Panc1 (cell line): Measurements from ENCODE around the gene TCF25. TPM values are rescaled to one million over a fixed set of nuclear protein-coding genes. Genes with fewer than 3 reads are reported as not detected.

Experiments
- ATAC-seq: fragments of 200-7000 bp; cut with Tn5 transposase; 2 replicates; pipeline ENCODE4 v1.9.1; 2020; ENCODE audit warnings: mild to moderate bottlenecking, moderate library complexity
- BruUV-seq: library from RNA; stranded (reverse); fragments of 400-500 nt; replicated peaks from 2 replicates; lab custom pipeline; 2021; lab: Mats Ljungman, UMichigan
- CTCF ChIA-PET: fragments of 300-600 bp; sonication (Branson Sonifier 250); formaldehyde crosslinking; loops from one replicate; lab custom pipeline; 2022; ENCODE audit warnings: antibody characterized with exemption; lab: Charles Lee
- POLR2A ChIA-PET: fragments of 300-600 bp; sonication (Branson Sonifier 250); formaldehyde crosslinking; loops from one replicate; lab custom pipeline; 2022; ENCODE audit warnings: antibody characterized with exemption; lab: Charles Lee
- DNase-seq: peaks from one replicate; pipeline ENCODE4 v3.0.0-alpha.2; 2010; ENCODE audit warnings: low read depth, low spot score
- H3K27ac ChIP-seq: 2 replicates; pipeline ENCODE4 v1.5.1; 2011; ENCODE audit warnings: mild to moderate bottlenecking, low read length, inconsistent platforms
- H3K27me3 ChIP-seq: fragments of 200-500 bp; sonication (Bioruptor generic); 2 replicates; pipeline ENCODE4 v1.6.0; 2014; ENCODE audit warnings: low read length, inconsistent platforms; ENCODE audit not compliant: control insufficient read depth, insufficient read depth
- H3K36me3 ChIP-seq: fragments of 200-500 bp; sonication (Bioruptor generic); 2 replicates; pipeline ENCODE4 v1.5.1; 2014; ENCODE audit warnings: inconsistent platforms, mild to moderate bottlenecking, low read length, moderate library complexity; ENCODE audit not compliant: control insufficient read depth, insufficient read depth
- H3K4me1 ChIP-seq: 2 replicates; pipeline ENCODE4 v1.5.1; 2011; ENCODE audit warnings: inconsistent platforms, mild to moderate bottlenecking, low read length, moderate library complexity; ENCODE audit not compliant: control insufficient read depth, insufficient read depth
- H3K4me3 ChIP-seq, 2 experiments: 2 replicates each; pipeline ENCODE4 v1.5.1; 2011 to 2012; ENCODE audit warnings: low read depth in 2 of 2, low read length in 2 of 2, mild to moderate bottlenecking in 2 of 2, inconsistent platforms in 1 of 2, moderate library complexity in 1 of 2
- H3K9me3 ChIP-seq: fragments of 200-500 bp; sonication (Bioruptor generic); 2 replicates; pipeline ENCODE4 v1.5.1; 2014; ENCODE audit warnings: low read depth, mild to moderate bottlenecking, inconsistent platforms, low read length, moderate library complexity; ENCODE audit not compliant: control insufficient read depth, insufficient read depth
- POLR2AphosphoS5 ChIP-seq: IDR thresholded peaks from 2 replicates; pipeline ENCODE4 v1.6.1; 2012; ENCODE audit warnings: mild to moderate bottlenecking, low read depth, low read length, moderate library complexity
- SIN3A ChIP-seq: IDR thresholded peaks from 2 replicates; pipeline ENCODE4 v1.6.1; 2012; ENCODE audit warnings: low read depth, mild to moderate bottlenecking, low read length, moderate library complexity, borderline replicate concordance; ENCODE audit not compliant: insufficient read depth
- TCF7L2 ChIP-seq: IDR thresholded peaks from 2 replicates; pipeline ENCODE4 v1.6.1; 2011; ENCODE audit warnings: mild to moderate bottlenecking, low read depth, low read length, inconsistent platforms
- in situ Hi-C: cut with HindIII; loops from 2 replicates; pipeline ENCODE4 v1.10.0; 2016; ENCODE audit warnings: low sequenced_read_pairs, low pct_unique_long_range_greater_than_20kb
- intact Hi-C: fragments of 100-400 bp; cut with micrococcal nuclease; formaldehyde crosslinking; loops from one replicate; pipeline ENCODE4 v1.10.0; 2022; ENCODE audit not compliant: unreplicated experiment
- total RNA-seq: library from RNA; stranded (reverse); gene quantifications from one replicate; pipeline ENCODE4 v1.2.1, GENCODE V29; 2021; ENCODE audit not compliant: unreplicated experiment
- TF ChIP-seq, protein P1 (sequence below): fragments of 450-650 bp; IDR thresholded peaks from 2 replicates; pipeline ENCODE4 v1.5.1; 2017; ENCODE audit warnings: mild to moderate bottlenecking
- TF ChIP-seq, protein P2 (sequence below), 2 experiments: IDR thresholded peaks; 2 replicates each; pipeline ENCODE4 v1.6.1; 2011 to 2012; ENCODE audit warnings: low read depth in 2 of 2, control low read depth in 1 of 2, low read length in 1 of 2, mild to moderate bottlenecking in 1 of 2, moderate library complexity in 1 of 2; ENCODE audit not compliant: insufficient read depth in 1 of 2

TCF25 gene
- total RNA-seq, 1 experiment from 2014 or later, result 144 TPM

- DNase-seq, result no peak
- Histone ChIP-seq H3K27ac (no peak overlapping the region), H3K27me3 (no peaks in the 10 kb centered on the region), H3K4me1 (no peaks in the 10 kb centered on the region), H3K36me3 (peaks cover 3% of the 10 kb centered on the region; the same call in 1 of the 2 replicates), H3K9me3 (no peaks in the 10 kb centered on the region), H3K4me3 (no peak overlapping the region)
- 0 out of 2 replicates have a peak, but pooled peaks have one; percentile 11 for ATAC-seq
- in situ Hi-C loops (no loop called here), intact Hi-C loops (no loop called here)
- no TSS peak for BruUV-seq
- TF ChIP-seq, protein P1, sequence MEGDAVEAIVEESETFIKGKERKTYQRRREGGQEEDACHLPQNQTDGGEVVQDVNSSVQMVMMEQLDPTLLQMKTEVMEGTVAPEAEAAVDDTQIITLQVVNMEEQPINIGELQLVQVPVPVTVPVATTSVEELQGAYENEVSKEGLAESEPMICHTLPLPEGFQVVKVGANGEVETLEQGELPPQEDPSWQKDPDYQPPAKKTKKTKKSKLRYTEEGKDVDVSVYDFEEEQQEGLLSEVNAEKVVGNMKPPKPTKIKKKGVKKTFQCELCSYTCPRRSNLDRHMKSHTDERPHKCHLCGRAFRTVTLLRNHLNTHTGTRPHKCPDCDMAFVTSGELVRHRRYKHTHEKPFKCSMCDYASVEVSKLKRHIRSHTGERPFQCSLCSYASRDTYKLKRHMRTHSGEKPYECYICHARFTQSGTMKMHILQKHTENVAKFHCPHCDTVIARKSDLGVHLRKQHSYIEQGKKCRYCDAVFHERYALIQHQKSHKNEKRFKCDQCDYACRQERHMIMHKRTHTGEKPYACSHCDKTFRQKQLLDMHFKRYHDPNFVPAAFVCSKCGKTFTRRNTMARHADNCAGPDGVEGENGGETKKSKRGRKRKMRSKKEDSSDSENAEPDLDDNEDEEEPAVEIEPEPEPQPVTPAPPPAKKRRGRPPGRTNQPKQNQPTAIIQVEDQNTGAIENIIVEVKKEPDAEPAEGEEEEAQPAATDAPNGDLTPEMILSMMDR, result no peak
- no peak for TF ChIP-seq SIN3A
- TF ChIP-seq POLR2AphosphoS5, result no peak
- TF ChIP-seq, protein P2, sequence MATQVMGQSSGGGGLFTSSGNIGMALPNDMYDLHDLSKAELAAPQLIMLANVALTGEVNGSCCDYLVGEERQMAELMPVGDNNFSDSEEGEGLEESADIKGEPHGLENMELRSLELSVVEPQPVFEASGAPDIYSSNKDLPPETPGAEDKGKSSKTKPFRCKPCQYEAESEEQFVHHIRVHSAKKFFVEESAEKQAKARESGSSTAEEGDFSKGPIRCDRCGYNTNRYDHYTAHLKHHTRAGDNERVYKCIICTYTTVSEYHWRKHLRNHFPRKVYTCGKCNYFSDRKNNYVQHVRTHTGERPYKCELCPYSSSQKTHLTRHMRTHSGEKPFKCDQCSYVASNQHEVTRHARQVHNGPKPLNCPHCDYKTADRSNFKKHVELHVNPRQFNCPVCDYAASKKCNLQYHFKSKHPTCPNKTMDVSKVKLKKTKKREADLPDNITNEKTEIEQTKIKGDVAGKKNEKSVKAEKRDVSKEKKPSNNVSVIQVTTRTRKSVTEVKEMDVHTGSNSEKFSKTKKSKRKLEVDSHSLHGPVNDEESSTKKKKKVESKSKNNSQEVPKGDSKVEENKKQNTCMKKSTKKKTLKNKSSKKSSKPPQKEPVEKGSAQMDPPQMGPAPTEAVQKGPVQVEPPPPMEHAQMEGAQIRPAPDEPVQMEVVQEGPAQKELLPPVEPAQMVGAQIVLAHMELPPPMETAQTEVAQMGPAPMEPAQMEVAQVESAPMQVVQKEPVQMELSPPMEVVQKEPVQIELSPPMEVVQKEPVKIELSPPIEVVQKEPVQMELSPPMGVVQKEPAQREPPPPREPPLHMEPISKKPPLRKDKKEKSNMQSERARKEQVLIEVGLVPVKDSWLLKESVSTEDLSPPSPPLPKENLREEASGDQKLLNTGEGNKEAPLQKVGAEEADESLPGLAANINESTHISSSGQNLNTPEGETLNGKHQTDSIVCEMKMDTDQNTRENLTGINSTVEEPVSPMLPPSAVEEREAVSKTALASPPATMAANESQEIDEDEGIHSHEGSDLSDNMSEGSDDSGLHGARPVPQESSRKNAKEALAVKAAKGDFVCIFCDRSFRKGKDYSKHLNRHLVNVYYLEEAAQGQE (IDR thresholded peaks at IDR 0.05; ENCODE audit: insufficient read depth in 1 of 2, low read depth in 2 of 2, low read length in 1 of 2), result no peak
- TF ChIP-seq TCF7L2, result no peak
- CTCF ChIA-PET, result no interaction called here
- POLR2A ChIA-PET, result no interaction called here
These were observed 32.2 kb downstream of the TCF25 start for GRCh38 chr16:89905511-89906139.

DNA sequence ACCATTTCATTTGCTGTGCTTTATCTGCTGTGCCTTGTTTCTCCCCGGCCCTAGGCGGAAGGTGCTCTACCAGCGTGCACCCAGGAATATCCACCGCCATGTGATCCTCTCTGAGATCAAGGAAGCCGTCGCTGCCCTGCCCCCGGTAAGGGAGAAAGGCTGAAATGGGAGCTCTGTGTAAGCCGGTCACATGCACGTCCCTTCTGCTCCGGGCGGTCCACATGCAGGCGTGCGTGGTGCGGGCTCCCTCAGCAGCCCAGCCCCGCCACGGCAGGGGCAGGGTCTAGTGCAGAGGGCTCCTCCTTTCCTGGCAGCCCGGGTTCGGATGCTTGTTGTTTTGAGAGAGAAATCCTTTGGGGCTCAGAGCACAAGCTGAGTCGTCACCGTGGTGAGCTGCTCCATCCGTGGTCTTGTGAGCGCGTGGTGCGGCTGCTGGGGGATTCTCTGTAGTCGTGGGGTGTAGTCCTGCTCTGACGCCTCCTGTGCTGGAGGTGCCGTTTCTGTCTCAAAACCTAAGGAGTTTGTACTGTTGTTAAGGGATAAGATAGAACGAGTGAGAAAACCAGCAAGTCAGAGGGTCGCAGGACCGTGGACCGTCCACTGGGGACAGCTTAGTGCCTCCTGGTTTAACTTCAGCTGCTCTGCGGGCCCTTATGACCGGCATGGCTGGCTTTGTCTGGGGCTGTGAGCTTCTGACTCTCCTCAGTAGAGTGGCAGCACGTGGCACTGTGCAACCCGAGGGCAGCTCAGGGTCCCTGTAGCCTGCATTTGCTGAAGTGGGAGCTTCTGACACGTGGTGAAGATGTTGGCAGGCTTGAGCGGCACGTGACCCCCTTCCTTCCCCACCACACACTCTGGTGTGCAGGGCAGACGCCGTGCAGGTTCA lies 33.0 kb downstream of the TCF25 start:
- in situ Hi-C loops (no loop called here), intact Hi-C loops (no loop called here)
- Histone ChIP-seq H3K36me3 (peaks cover 3% of the 10 kb centered on the region; the same call in 1 of the 2 replicates), H3K27ac (no peak overlapping the region), H3K4me1 (no peaks in the 10 kb centered on the region), H3K9me3 (no peaks in the 10 kb centered on the region), H3K27me3 (no peaks in the 10 kb centered on the region), H3K4me3 (no peak overlapping the region)
- TF ChIP-seq, protein P1, result no peak
- TF ChIP-seq TCF7L2 (no peak), SIN3A (no peak), POLR2AphosphoS5 (no peak)
- TF ChIP-seq, protein P2 (IDR thresholded peaks at IDR 0.05; ENCODE audit: insufficient read depth in 1 of 2, low read depth in 2 of 2, low read length in 1 of 2), result no peak
- no TSS peak for BruUV-seq
- DNase-seq (no peak), ATAC-seq (peak; percentile 68)
- CTCF ChIA-PET, result no interaction called here
- POLR2A ChIA-PET, result no interaction called here
